Mesenchymal stem cell (in vitro differentiated cells and primary cell): ENCODE results near the gene GAL.

Experiments used
- DNase-seq: peaks from one replicate; pipeline ENCODE4 v3.0.0-alpha.2; 2013
- H2AFZ ChIP-seq: one replicate; pipeline ENCODE4 v1.6.1; 2013; ENCODE audit warnings: low read depth, mild to moderate bottlenecking, control low read depth, inconsistent platforms, low read length, moderate library complexity
- H2AK5ac ChIP-seq: 2 replicates; pipeline ENCODE4 v1.6.1; 2013; ENCODE audit warnings: low read length, moderate library complexity, mild to moderate bottlenecking, inconsistent platforms; ENCODE audit not compliant: severe bottlenecking
- H2BK120ac ChIP-seq: one replicate; pipeline ENCODE4 v1.6.1; 2013; ENCODE audit warnings: low read depth, mild to moderate bottlenecking, inconsistent platforms, low read length, moderate library complexity
- H2BK12ac ChIP-seq, 2 experiments: one replicate each; pipeline ENCODE4 v1.6.1; 2013; ENCODE audit warnings: inconsistent platforms in 2 of 2, low read length in 2 of 2, mild to moderate bottlenecking in 2 of 2, moderate library complexity in 2 of 2, control low read depth in 1 of 2
- H2BK15ac ChIP-seq: one replicate; pipeline ENCODE4 v1.6.1; 2013; ENCODE audit warnings: mild to moderate bottlenecking, low read depth, inconsistent platforms; ENCODE audit not compliant: poor library complexity, severe bottlenecking
- H2BK5ac ChIP-seq: 2 replicates; pipeline ENCODE4 v1.6.1; 2013; ENCODE audit warnings: low read depth, mild to moderate bottlenecking, low read length, control low read depth, inconsistent platforms; ENCODE audit not compliant: poor library complexity, severe bottlenecking
- H3K14ac ChIP-seq, 2 experiments: one replicate each; pipeline ENCODE4 v1.6.1; 2013; ENCODE audit warnings: inconsistent platforms in 2 of 2, low read length in 2 of 2, control low read depth in 1 of 2, mild to moderate bottlenecking in 1 of 2, moderate library complexity in 1 of 2
- H3K18ac ChIP-seq, 2 experiments: one replicate each; pipeline ENCODE4 v1.6.1; 2013; ENCODE audit warnings: inconsistent platforms in 2 of 2, low read length in 2 of 2, control low read depth in 1 of 2, low read depth in 1 of 2, mild to moderate bottlenecking in 1 of 2
- H3K23ac ChIP-seq, 2 experiments: one replicate each; pipeline ENCODE4 v1.6.1; 2013; ENCODE audit warnings: inconsistent platforms in 2 of 2, low read length in 2 of 2, mild to moderate bottlenecking in 2 of 2, moderate library complexity in 2 of 2, control low read depth in 1 of 2
- H3K27ac ChIP-seq: 2 replicates; pipeline ENCODE4 v1.5.1; 2013; ENCODE audit warnings: mild to moderate bottlenecking, moderate library complexity, low read length, control low read depth, inconsistent platforms; ENCODE audit not compliant: poor library complexity, severe bottlenecking
- H3K27me3 ChIP-seq, 2 experiments: 2 replicates each; pipeline versions ENCODE4 v1.6.1 to v1.7.0; 2013; ENCODE audit warnings: low read length in 2 of 2, mild to moderate bottlenecking in 2 of 2, moderate library complexity in 2 of 2, control low read depth in 1 of 2, inconsistent platforms in 1 of 2; ENCODE audit not compliant: control insufficient read depth in 1 of 2, insufficient read depth in 1 of 2
- H3K36me3 ChIP-seq, 2 experiments: 2 replicates each; pipeline versions ENCODE4 v1.6.1 to v1.7.0; 2013; ENCODE audit warnings: low read length in 2 of 2, control low read depth in 1 of 2, inconsistent platforms in 1 of 2, low read depth in 1 of 2, mild to moderate bottlenecking in 1 of 2; ENCODE audit not compliant: insufficient read depth in 2 of 2, control insufficient read depth in 1 of 2
- H3K4ac ChIP-seq, 2 experiments: one replicate each; pipeline ENCODE4 v1.6.1; 2013; ENCODE audit warnings: inconsistent platforms in 2 of 2, low read length in 2 of 2, mild to moderate bottlenecking in 2 of 2, moderate library complexity in 2 of 2, control low read depth in 1 of 2, low read depth in 1 of 2
- H3K4me1 ChIP-seq: 2 replicates; pipeline ENCODE4 v1.6.1; 2013; ENCODE audit warnings: low read depth, low read length, control low read depth; ENCODE audit not compliant: control insufficient read depth, insufficient read depth
- H3K4me2 ChIP-seq: 2 replicates; pipeline ENCODE4 v1.6.1; 2013; ENCODE audit warnings: low read length, mild to moderate bottlenecking, inconsistent platforms; ENCODE audit not compliant: poor library complexity, severe bottlenecking
- H3K4me3 ChIP-seq, 2 experiments: 2 replicates each; pipeline versions ENCODE4 v1.5.1 to v1.7.0; 2013; ENCODE audit warnings: low read length in 2 of 2, mild to moderate bottlenecking in 2 of 2, control low read depth in 1 of 2, low read depth in 1 of 2; ENCODE audit not compliant: insufficient read depth in 1 of 2
- H3K79me1 ChIP-seq: replicated peaks from 2 replicates; pipeline ENCODE4 v1.6.1; 2013; ENCODE audit warnings: mild to moderate bottlenecking, control low read depth, low read length, inconsistent platforms; ENCODE audit not compliant: poor library complexity, severe bottlenecking
- H3K9ac ChIP-seq: 2 replicates; pipeline ENCODE4 v1.7.0; 2013; ENCODE audit warnings: mild to moderate bottlenecking, low read length, moderate library complexity
- H3K9me3 ChIP-seq: 2 replicates; pipeline ENCODE4 v1.7.0; 2013; ENCODE audit warnings: mild to moderate bottlenecking, low read length; ENCODE audit not compliant: control insufficient read depth
- H4K8ac ChIP-seq: one replicate; pipeline ENCODE4 v1.6.1; 2013; ENCODE audit warnings: inconsistent platforms, mild to moderate bottlenecking, low read length, moderate library complexity
- H4K91ac ChIP-seq: one replicate; pipeline ENCODE4 v1.6.1; 2013; ENCODE audit warnings: mild to moderate bottlenecking, low read length, inconsistent platforms
- WGBS: methylation state at CpG from one replicate; pipeline ENCODE4 v1.1.7; 2013; ENCODE audit warnings: mixed read lengths; 5-methylcytosine and 5-hydroxymethylcytosine counted together

The GAL gene

GRCh38 chr11:68687311-68687710 lies 3.0 kb downstream of the GAL start:
- Histone ChIP-seq H2BK15ac (no peak overlapping the region), H3K4me2 (no peak overlapping the region), H3K36me3 (no peaks in the 10 kb centered on the region), H3K9ac (no peak overlapping the region), H3K27ac (no peak overlapping the region), H3K4me3 (no peak overlapping the region), H3K14ac (no peak overlapping the region), H2AK5ac (no peak overlapping the region), H3K4ac (no peak overlapping the region), H3K4me1 (peaks cover 12% of the 10 kb centered on the region), H2BK12ac (no peak overlapping the region), H2AFZ (no peak overlapping the region), H3K79me1 (no peaks in the 10 kb centered on the region), H3K23ac (no peak overlapping the region), H2BK120ac (no peak overlapping the region), H3K27me3 (peaks cover 85 to 94% of the 10 kb centered on the region in 2 experiments), H3K18ac (no peak overlapping the region), H2BK5ac (no peak overlapping the region), H4K91ac (no peak overlapping the region), H3K9me3 (no peaks in the 10 kb centered on the region), H4K8ac (no peak overlapping the region)
- WGBS: 93% methylated on average over 9 of the region's 9 CpGs
- DNase-seq: no peak

GRCh38 chr11:68687986-68688385 lies 3.6 kb downstream of the GAL start:
- H2AFZ ChIP-seq: no peak overlapping the region
- no peak overlapping the region for H3K4ac ChIP-seq
- no peaks in the 10 kb centered on the region for H3K79me1 ChIP-seq
- H3K36me3 ChIP-seq: no peaks in the 10 kb centered on the region
- H3K18ac ChIP-seq: no peak overlapping the region
- 92% methylated on average over 14 of the region's 14 CpGs for WGBS
- H3K4me3 ChIP-seq: peak overlapping the region in 1 of 2 experiments; percentile 9
- H3K9ac ChIP-seq: no peak overlapping the region
- no peak overlapping the region for H3K23ac ChIP-seq
- H2BK5ac ChIP-seq: no peak overlapping the region
- H2BK15ac ChIP-seq: no peak overlapping the region
- H3K4me2 ChIP-seq: no peak overlapping the region
- peaks cover 12% of the 10 kb centered on the region for H3K4me1 ChIP-seq
- H2BK12ac ChIP-seq: no peak overlapping the region
- H2BK120ac ChIP-seq: no peak overlapping the region
- H4K91ac ChIP-seq: no peak overlapping the region
- H4K8ac ChIP-seq: no peak overlapping the region
- H3K27ac ChIP-seq: no peak overlapping the region
- no peak for DNase-seq
- no peak overlapping the region for H2AK5ac ChIP-seq
- H3K9me3 ChIP-seq: no peaks in the 10 kb centered on the region
- H3K14ac ChIP-seq: no peak overlapping the region
- H3K27me3 ChIP-seq: peaks cover 80 to 93% of the 10 kb centered on the region in 2 experiments

- no peak overlapping the region for H3K9ac ChIP-seq
- no peak overlapping the region for H2BK120ac ChIP-seq
- no peak overlapping the region for H2BK5ac ChIP-seq
- no peak overlapping the region for H3K18ac ChIP-seq
- H4K8ac ChIP-seq: no peak overlapping the region
- no peak overlapping the region for H3K27ac ChIP-seq
- H3K4me2 ChIP-seq: no peak overlapping the region
- no peak overlapping the region for H3K23ac ChIP-seq
- H3K79me1 ChIP-seq: no peaks in the 10 kb centered on the region
- no peaks in the 10 kb centered on the region for H3K9me3 ChIP-seq
- H3K14ac ChIP-seq: no peak overlapping the region
- H3K4me1 ChIP-seq: peaks cover 12% of the 10 kb centered on the region
- H4K91ac ChIP-seq: no peak overlapping the region
- WGBS: 88% methylated on average over 12 of the region's 12 CpGs
- no peak overlapping the region for H2AFZ ChIP-seq
- H2BK15ac ChIP-seq: no peak overlapping the region
- no peak overlapping the region for H3K4me3 ChIP-seq
- no peaks in the 10 kb centered on the region for H3K36me3 ChIP-seq
- no peak overlapping the region for H2AK5ac ChIP-seq
- H2BK12ac ChIP-seq: no peak overlapping the region
- no peak overlapping the region for H3K4ac ChIP-seq
- no peak for DNase-seq
- peaks cover 80 to 93% of the 10 kb centered on the region in 2 experiments for H3K27me3 ChIP-seq
These were observed 4.5 kb downstream of the GAL start for GRCh38 chr11:68688881-68689280.

GRCh38 chr11:68689737-68690625 lies 5.6 kb downstream of the GAL start:
- H3K36me3 ChIP-seq: no peaks in the 10 kb centered on the region
- peaks cover under 1% of the 10 kb centered on the region for H3K9me3 ChIP-seq
- no peaks in the 10 kb centered on the region for H3K79me1 ChIP-seq
- H3K4me1 ChIP-seq: peaks cover 2% of the 10 kb centered on the region
- no peak overlapping the region for H2AK5ac ChIP-seq
- 73% methylated on average over 14 of the region's 14 CpGs for WGBS
- DNase-seq: no peak
- H3K18ac ChIP-seq: no peak overlapping the region
- no peak overlapping the region for H2BK5ac ChIP-seq
- H3K4me3 ChIP-seq: no peak overlapping the region
- H2AFZ ChIP-seq: no peak overlapping the region
- no peak overlapping the region for H3K4ac ChIP-seq
- no peak overlapping the region for H4K91ac ChIP-seq
- no peak overlapping the region for H3K4me2 ChIP-seq
- H3K27me3 ChIP-seq: peaks cover 82 to 95% of the 10 kb centered on the region in 2 experiments
- no peak overlapping the region for H3K14ac ChIP-seq
- H2BK15ac ChIP-seq: no peak overlapping the region
- H4K8ac ChIP-seq: no peak overlapping the region
- H2BK12ac ChIP-seq: no peak overlapping the region
- H3K27ac ChIP-seq: no peak overlapping the region
- H2BK120ac ChIP-seq: no peak overlapping the region
- no peak overlapping the region for H3K9ac ChIP-seq
- no peak overlapping the region for H3K23ac ChIP-seq
